VCaP (cell line): ENCODE results near the gene TMEM114.

Experiments used
- H3K27ac ChIP-seq: fragments of 450-650 bp; 2 replicates; pipeline ENCODE4 v1.5.1; 2017
- CTCF ChIP-seq: fragments of 450-650 bp; conservative IDR thresholded peaks from 2 replicates; pipeline ENCODE4 v1.5.1; 2017; ENCODE audit warnings: mild to moderate bottlenecking, moderate library complexity

The TMEM114 gene

GRCh38 chr16:8583199-8583598 lies 7.1 kb downstream of the TMEM114 start:
- no peak overlapping the region for H3K27ac ChIP-seq
- no peak for TF ChIP-seq CTCF

- no peak overlapping the region for H3K27ac ChIP-seq
- TF ChIP-seq CTCF = no peak
Measured at GRCh38 chr16:8581831-8582580, 8.3 kb downstream of the TMEM114 start.

GRCh38 chr16:8579559-8579958 lies 10.8 kb downstream of the TMEM114 start:
- H3K27ac ChIP-seq = no peak overlapping the region

GRCh38 chr16:8577678-8578304 lies 12.5 kb downstream of the TMEM114 start:
- TF ChIP-seq CTCF = no peak
- H3K27ac ChIP-seq = no peak overlapping the region

More at GRCh38 chr16:8579559-8579958, 10.8 kb downstream of the TMEM114 start:
- no peak for TF ChIP-seq CTCF

- TF ChIP-seq CTCF = no peak
- no peak overlapping the region for H3K27ac ChIP-seq
Measured at GRCh38 chr16:8576141-8577004, 13.9 kb downstream of the TMEM114 start.

- TF ChIP-seq CTCF = no peak
- H3K27ac ChIP-seq = no peak overlapping the region
Measured at GRCh38 chr16:8575399-8575798, 14.9 kb downstream of the TMEM114 start.
